BLaER1 treated with 17β-estradiol and CSF1 and Interleukin-3, amounts not matched to agents 10 nM and 100 nM (cell line): Measurements from ENCODE around the gene CEP131.

Experiments used
- H3K27ac ChIP-seq, 11 experiments: shearing (Covaris generic); formaldehyde crosslinking; 2 replicates each; pipeline ENCODE4 v1.8.1; 2022
- H3K27me3 ChIP-seq, 11 experiments: shearing (Covaris generic); formaldehyde crosslinking; 2 replicates each; pipeline ENCODE4 v1.8.1; 2022
- H3K36me3 ChIP-seq, 11 experiments: shearing (Covaris generic); formaldehyde crosslinking; 2 replicates each; pipeline ENCODE4 v1.8.1; 2022
- H3K4me1 ChIP-seq, 10 experiments: shearing (Covaris generic); formaldehyde crosslinking; 2 replicates each; pipeline ENCODE4 v1.8.1; 2022
- H3K4me2 ChIP-seq, 11 experiments: shearing (Covaris generic); formaldehyde crosslinking; 2 replicates each; pipeline ENCODE4 v1.8.1; 2022
- H3K4me3 ChIP-seq, 10 experiments: shearing (Covaris generic); formaldehyde crosslinking; 2 replicates each; pipeline ENCODE4 v1.8.1; 2022
- H3K9ac ChIP-seq, 11 experiments: shearing (Covaris generic); formaldehyde crosslinking; 2 replicates each; pipeline ENCODE4 v1.8.1; 2022
- H3K9me3 ChIP-seq, 11 experiments: shearing (Covaris generic); formaldehyde crosslinking; replicated peaks in 1 of 11; 2 replicates each; pipeline ENCODE4 v1.8.1; 2022
- H4K20me1 ChIP-seq, 11 experiments: shearing (Covaris generic); formaldehyde crosslinking; 2 replicates each; pipeline ENCODE4 v1.8.1; 2022
- Cebpa-rat ChIP-seq, 11 experiments: shearing (Covaris generic); IDR thresholded peaks; 2 replicates each; pipeline ENCODE4 v1.8.1; 2022

Gene CEP131

DNA sequence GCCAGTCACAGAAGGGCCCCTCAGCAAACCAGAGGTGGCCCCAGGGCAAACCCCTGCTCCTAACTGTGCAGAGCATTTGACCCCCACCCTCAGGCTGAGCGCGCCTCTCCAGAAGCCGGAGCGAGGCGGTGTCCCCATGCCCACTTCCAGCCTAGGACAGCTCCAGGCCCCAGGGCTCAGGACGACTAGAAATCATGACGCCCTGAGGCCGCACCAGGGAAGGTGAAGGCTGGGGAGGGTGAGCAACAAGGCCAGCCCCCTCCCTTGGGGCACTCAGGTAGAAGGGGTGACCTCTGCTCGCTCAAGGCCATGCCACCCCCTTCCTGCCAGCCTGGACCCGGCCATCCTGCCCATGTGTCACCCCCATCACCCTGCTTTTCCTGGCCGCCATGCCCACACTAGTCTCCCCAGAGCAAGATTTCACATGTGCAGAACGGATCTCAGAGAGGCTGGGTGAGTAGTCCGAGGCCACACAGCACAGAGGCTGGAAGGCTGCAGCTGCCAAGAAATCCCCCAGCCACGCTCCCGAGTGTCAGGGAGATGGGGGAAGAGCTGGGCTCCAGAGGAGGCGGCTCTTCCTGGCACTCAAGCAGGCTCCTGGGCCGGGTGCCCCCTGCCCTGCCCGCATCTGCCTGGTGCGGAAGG lies 59.6 kb downstream of the CEP131 start:
- TF ChIP-seq Cebpa-rat (IDR thresholded peaks at IDR 0.05), result no peak
- Histone ChIP-seq H3K4me2 (peak overlapping the region in 6 of 11 experiments; percentile 88 to 95 (median 93); a peak in 8 of 22 replicates), H3K27ac (no peak overlapping the region), H4K20me1 (peaks cover 0 to 59% (median 16%) of the 10 kb centered on the region in 11 experiments; a peak in 16 of 22 replicates), H3K9me3 (no peaks in the 10 kb centered on the region), H3K9ac (peak overlapping the region in 1 of 11 experiments; percentile 24; a peak in 1 of 22 replicates), H3K36me3 (no peaks in the 10 kb centered on the region), H3K27me3 (peaks cover 42 to 84% (median 68%) of the 10 kb centered on the region in 11 experiments), H3K4me3 (no peak overlapping the region), H3K4me1 (peaks cover 45 to 81% (median 69%) of the 10 kb centered on the region in 10 experiments)

DNA sequence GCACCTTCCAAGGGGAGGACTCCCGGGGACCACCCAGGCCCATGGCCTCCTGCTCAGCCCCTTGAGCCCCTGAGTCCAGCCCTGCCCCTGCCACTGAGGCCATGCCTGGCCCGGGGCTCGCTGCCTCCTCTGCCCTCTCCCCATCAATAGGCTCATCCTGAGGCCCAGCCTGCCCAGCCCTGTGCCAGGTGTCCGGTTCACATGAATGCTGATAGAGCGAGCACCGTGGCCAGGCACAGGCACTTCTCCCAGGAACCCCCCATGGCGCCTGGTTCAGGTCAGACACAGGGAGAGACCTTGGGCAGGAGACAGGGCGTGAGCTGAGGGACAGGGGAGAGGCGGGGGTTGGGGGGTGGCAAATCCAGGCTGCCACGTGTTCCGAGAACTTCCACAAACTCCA lies 60.3 kb downstream of the CEP131 start:
- Histone ChIP-seq H3K4me2 (peak overlapping the region in 6 of 11 experiments; percentile 84 to 96 (median 91); a peak in 9 of 22 replicates), H3K27me3 (peaks cover 42 to 77% (median 61%) of the 10 kb centered on the region in 11 experiments), H3K9ac (no peak overlapping the region), H3K36me3 (no peaks in the 10 kb centered on the region), H3K4me1 (peaks cover 48 to 74% (median 63%) of the 10 kb centered on the region in 10 experiments), H3K4me3 (no peak overlapping the region), H4K20me1 (peaks cover 0 to 53% (median 16%) of the 10 kb centered on the region in 11 experiments; a peak in 16 of 22 replicates), H3K27ac (no peak overlapping the region), H3K9me3 (no peaks in the 10 kb centered on the region)
- TF ChIP-seq Cebpa-rat (IDR thresholded peaks at IDR 0.05), result no peak

DNA sequence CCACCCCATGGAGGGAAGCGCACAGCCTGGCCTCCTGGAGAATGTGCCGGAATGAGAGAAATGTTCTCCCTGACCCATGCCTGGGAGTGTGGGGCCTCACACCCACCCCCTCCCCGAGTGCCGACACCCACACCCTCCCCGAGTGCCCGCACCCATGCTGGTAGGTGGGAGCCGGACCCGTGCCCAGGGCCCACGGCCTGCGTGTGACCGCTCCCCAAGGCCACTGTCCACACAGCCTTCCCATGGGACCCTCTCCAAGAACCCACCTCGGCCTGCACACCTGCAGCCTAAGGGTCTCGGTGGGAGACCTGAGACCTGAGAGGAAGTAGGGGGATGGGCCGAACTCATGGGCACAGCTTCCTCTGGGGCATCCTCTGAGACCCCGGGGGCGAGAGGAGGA lies 60.8 kb downstream of the CEP131 start:
- Histone ChIP-seq H3K4me2 (peak overlapping the region in 8 of 11 experiments; percentile 74 to 96 (median 89); a peak in 11 of 22 replicates), H3K9me3 (no peaks in the 10 kb centered on the region), H3K4me1 (peaks cover 52 to 69% (median 60%) of the 10 kb centered on the region in 10 experiments), H3K36me3 (no peaks in the 10 kb centered on the region), H3K27ac (no peak overlapping the region), H3K4me3 (no peak overlapping the region), H4K20me1 (peaks cover 0 to 52% (median 16%) of the 10 kb centered on the region in 11 experiments; a peak in 16 of 22 replicates), H3K27me3 (peaks cover 38 to 72% (median 56%) of the 10 kb centered on the region in 11 experiments), H3K9ac (no peak overlapping the region)
- no peak for TF ChIP-seq Cebpa-rat (IDR thresholded peaks at IDR 0.05)

DNA sequence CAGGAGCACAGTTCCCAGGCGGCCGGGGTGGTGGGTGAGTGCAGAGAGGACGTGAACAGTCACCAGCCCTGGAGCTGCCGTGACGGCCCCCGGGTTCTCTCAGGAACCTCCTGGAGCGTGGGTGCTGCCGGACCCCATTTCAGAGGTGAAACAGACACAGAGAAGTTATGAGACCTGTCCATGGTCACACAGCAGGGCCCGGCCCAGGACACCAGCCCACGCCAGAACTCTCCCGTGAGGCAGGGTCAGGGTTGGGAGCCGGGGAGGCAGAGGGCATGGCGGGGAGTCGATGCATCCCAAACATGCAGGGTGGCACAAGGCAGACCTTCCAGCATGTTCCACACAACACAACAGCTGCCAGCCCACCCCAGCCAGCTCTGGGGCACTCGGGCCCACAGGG lies 61.2 kb downstream of the CEP131 start:
- H3K9ac ChIP-seq, result no peak overlapping the region
- peaks cover 50 to 65% (median 58%) of the 10 kb centered on the region in 10 experiments for H3K4me1 ChIP-seq
- H3K27me3 ChIP-seq, result peaks cover 34 to 68% (median 52%) of the 10 kb centered on the region in 11 experiments
- no peaks in the 10 kb centered on the region for H3K36me3 ChIP-seq
- H3K27ac ChIP-seq, result no peak overlapping the region
- peaks cover 0 to 52% (median 16%) of the 10 kb centered on the region in 11 experiments; a peak in 15 of 22 replicates for H4K20me1 ChIP-seq
- H3K4me3 ChIP-seq, result no peak overlapping the region
- peak overlapping the region in 9 of 11 experiments; percentile 74 to 96 (median 90); a peak in 16 of 22 replicates for H3K4me2 ChIP-seq
- TF ChIP-seq Cebpa-rat (IDR thresholded peaks at IDR 0.05), result no peak
- H3K9me3 ChIP-seq, result no peaks in the 10 kb centered on the region

DNA sequence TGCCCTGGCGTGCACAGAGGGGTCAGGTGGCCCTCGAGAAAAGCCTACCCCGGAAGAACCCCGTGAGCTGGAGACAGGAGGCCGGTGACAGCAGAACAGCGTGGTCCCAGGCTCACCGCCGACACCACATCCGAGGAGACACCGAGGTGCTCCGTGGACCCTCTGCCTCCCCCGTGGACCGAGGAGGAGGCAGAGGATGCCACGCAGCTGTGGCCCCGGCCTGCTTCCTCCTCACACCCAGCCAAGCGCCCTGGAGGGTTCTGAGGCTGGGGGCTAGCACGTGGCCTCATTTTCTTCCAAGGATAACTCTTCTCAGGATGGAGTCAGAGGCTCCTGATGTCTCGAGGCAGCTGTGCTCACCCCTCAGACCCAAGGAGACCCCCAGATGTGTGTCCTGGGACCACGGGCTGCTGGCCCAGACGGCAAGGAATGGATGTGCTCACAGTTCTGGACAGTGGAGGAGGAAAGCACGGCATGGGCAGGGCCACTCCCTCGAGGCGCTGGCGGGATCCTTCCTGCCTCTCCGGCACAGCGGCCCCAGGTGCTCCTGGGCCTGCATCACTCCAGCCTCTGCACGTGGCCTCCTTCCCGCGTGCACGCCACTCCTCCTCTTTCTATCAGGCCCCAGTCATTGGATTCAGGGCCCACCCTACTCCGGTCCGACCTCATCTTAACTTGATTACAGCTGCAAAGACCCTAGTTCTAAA lies 61.9 kb downstream of the CEP131 start:
- H3K4me3 ChIP-seq, result peak overlapping the region in 5 of 10 experiments; percentile 24 to 64 (median 55); a peak in 9 of 20 replicates
- TF ChIP-seq Cebpa-rat (IDR thresholded peaks at IDR 0.05), result no peak
- H3K27me3 ChIP-seq, result peaks cover 31 to 63% (median 48%) of the 10 kb centered on the region in 11 experiments
- peak overlapping the region; percentile 74 to 96 (median 91) for H3K4me2 ChIP-seq
- H3K4me1 ChIP-seq, result peaks cover 48 to 62% (median 57%) of the 10 kb centered on the region in 10 experiments
- peak overlapping the region in 10 of 11 experiments; percentile 37 to 81 (median 52); a peak in 19 of 22 replicates for H3K9ac ChIP-seq
- no peaks in the 10 kb centered on the region for H3K9me3 ChIP-seq
- H3K27ac ChIP-seq, result peak overlapping the region in 5 of 11 experiments; percentile 35 to 65 (median 57); a peak in 9 of 22 replicates
- peaks cover 0 to 52% (median 16%) of the 10 kb centered on the region in 11 experiments; a peak in 15 of 22 replicates for H4K20me1 ChIP-seq
- no peaks in the 10 kb centered on the region for H3K36me3 ChIP-seq

DNA sequence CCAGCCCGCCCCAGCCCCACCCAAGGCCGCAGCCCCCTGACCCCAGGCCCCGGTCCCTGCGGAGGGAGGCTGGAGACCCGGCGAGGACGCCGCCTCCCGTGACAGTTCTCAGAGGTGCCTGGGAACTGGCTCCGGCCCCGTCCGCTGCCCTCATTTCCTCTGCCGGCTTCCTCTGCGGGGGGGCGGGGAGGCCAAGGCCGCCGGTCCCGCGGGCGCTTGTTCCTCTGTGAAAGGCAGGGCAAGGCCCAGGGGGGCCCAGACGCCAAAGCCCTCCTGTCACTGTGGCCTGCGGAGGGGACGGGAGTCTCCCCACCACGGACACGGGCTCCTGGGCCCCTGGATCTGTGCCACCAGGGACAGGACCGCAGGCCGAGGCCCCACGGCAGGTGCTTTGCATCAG lies 62.5 kb downstream of the CEP131 start:
- H3K27me3 ChIP-seq, result peaks cover 25 to 57% (median 42%) of the 10 kb centered on the region in 11 experiments
- H4K20me1 ChIP-seq, result peaks cover 0 to 46% (median 13%) of the 10 kb centered on the region in 11 experiments; a peak in 15 of 22 replicates
- H3K9ac ChIP-seq, result peak overlapping the region in 10 of 11 experiments; percentile 37 to 81 (median 53); a peak in 19 of 22 replicates
- H3K27ac ChIP-seq, result peak overlapping the region in 5 of 11 experiments; percentile 35 to 65 (median 57); a peak in 9 of 22 replicates
- H3K9me3 ChIP-seq, result no peaks in the 10 kb centered on the region
- peak overlapping the region; percentile 74 to 96 (median 91) for H3K4me2 ChIP-seq
- no peaks in the 10 kb centered on the region for H3K36me3 ChIP-seq
- peak overlapping the region in 5 of 10 experiments; percentile 24 to 64 (median 55); a peak in 10 of 20 replicates for H3K4me3 ChIP-seq
- H3K4me1 ChIP-seq, result peaks cover 42 to 60% (median 53%) of the 10 kb centered on the region in 10 experiments
- no peak for TF ChIP-seq Cebpa-rat (IDR thresholded peaks at IDR 0.05)

DNA sequence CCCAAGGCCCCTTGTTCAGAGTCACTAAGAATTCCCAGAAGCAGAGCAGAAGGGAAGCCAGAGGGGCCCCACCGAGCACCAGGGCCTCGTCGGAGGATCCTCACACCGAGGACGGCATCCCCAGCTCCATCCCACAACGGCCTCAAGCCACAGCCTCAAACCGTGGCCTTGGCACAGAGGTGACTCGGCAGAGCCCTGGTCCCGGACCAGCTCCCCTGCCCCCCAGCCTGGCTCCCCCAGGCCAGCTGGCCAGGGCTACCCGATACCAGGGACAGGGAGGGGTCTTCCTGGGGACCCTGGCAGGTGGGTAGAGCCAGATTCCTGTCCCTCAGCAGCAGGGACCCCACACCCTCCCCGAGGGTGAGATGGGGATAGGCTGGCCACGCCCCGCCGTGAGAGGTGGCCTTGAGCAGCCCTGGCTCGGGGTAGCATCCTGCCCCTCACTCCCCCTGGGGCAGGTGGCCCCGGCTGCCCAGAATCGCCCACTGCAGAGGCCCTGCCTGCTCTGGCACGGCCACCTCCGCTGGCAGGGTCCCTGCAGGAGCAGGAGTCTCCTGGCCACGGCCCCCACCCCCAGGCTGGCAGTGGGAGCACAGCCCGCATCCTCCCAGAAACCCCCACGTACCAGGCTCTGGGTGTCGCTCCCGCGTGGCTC lies 63.0 kb downstream of the CEP131 start:
- H3K27me3 ChIP-seq, result peaks cover 20 to 52% (median 36%) of the 10 kb centered on the region in 11 experiments

More for the DNA sequence above, 63.0 kb downstream of the CEP131 start:
- peak overlapping the region in 5 of 11 experiments; percentile 49 to 81 (median 65); a peak in 9 of 22 replicates for H3K9ac ChIP-seq
- H4K20me1 ChIP-seq, result peaks cover 0 to 40% (median 7%) of the 10 kb centered on the region in 11 experiments; a peak in 13 of 22 replicates
- TF ChIP-seq Cebpa-rat (IDR thresholded peaks at IDR 0.05), result no peak
- H3K4me1 ChIP-seq, result peaks cover 37 to 60% (median 48%) of the 10 kb centered on the region in 10 experiments
- peak overlapping the region in 4 of 11 experiments; percentile 50 to 65 (median 60); a peak in 8 of 22 replicates for H3K27ac ChIP-seq
- H3K4me3 ChIP-seq, result peak overlapping the region in 5 of 10 experiments; percentile 24 to 64 (median 55); a peak in 8 of 20 replicates
- no peaks in the 10 kb centered on the region for H3K36me3 ChIP-seq
- H3K9me3 ChIP-seq, result no peaks in the 10 kb centered on the region
- peak overlapping the region; percentile 74 to 96 (median 91) for H3K4me2 ChIP-seq
